AG04450 (cell line): ENCODE results near the gene PRB4. TPM values are rescaled to one million over a fixed set of nuclear protein-coding genes. Genes with fewer than 3 reads are reported as not detected.
A peak's percentile ranks its signal among the peaks of the same experiment; 100 is the strongest.
"Not testable (repeated sequence)": the region's sequence is repeated elsewhere in the genome, so short reads cannot be mapped to it uniquely, and the experiment has no call there.

Source experiments
- CTCF ChIA-PET: fragments of 300-600, 350-600 bp; formaldehyde crosslinking; extraction: SDS; loops from one replicate; lab custom pipeline; 2022; ENCODE audit warnings: antibody characterized with exemption, inconsistent platforms; lab: Charles Lee
- POLR2A ChIA-PET: fragments of 350-600 bp; formaldehyde crosslinking; extraction: SDS; loops from one replicate; lab custom pipeline; 2021; ENCODE audit warnings: antibody characterized with exemption, inconsistent platforms; lab: Yijun Ruan, JAX
- DNase-seq: peaks from one replicate; pipeline ENCODE4 v3.0.0-alpha.2; 2011; ENCODE audit warnings: low read depth, low spot score
- H3K27ac ChIP-seq: one replicate; pipeline ENCODE4 v1.5.1; 2012; ENCODE audit warnings: low read depth, low read length, control low read depth
- H3K27me3 ChIP-seq: one replicate; pipeline ENCODE4 v1.6.0; 2012; ENCODE audit warnings: low read length; ENCODE audit not compliant: control insufficient read depth, insufficient read depth
- H3K4me3 ChIP-seq: 2 replicates; pipeline ENCODE4 v1.5.1; 2011; ENCODE audit warnings: mild to moderate bottlenecking, low read depth, low read length, control low read depth
- H3K9me3 ChIP-seq: 2 replicates; pipeline ENCODE4 v1.5.1; 2012; ENCODE audit warnings: low read length; ENCODE audit not compliant: control insufficient read depth, insufficient read depth
- CTCF ChIP-seq: IDR thresholded peaks from 2 replicates; pipeline ENCODE4 v1.5.1; 2011; ENCODE audit warnings: low read depth, low read length, control low read depth, inconsistent platforms
- polyA minus RNA-seq: library from RNA; depleted of rRNA, polyadenylated mRNA; stranded (reverse); fragments of >200 nt; gene quantifications from 2 replicates; pipeline ENCODE4 v1.2.3, GENCODE V29; 2011; rRNA and poly(A)+ RNA removed
- polyA plus RNA-seq: library from polyadenylated mRNA; depleted of rRNA; stranded (reverse); fragments of >200 nt; gene quantifications from 2 replicates; pipeline ENCODE4 v1.2.3, GENCODE V29; 2011; rRNA removed

Gene PRB4
- polyA plus RNA-seq (not detected in 2 replicates), polyA minus RNA-seq (not detected in 2 replicates)

- H3K27ac ChIP-seq = no peak within 1 kb of the TSS
- ChIA-PET CTCF (no interaction called here), POLR2A (no interaction called here)
- no peak for DNase-seq
- H3K9me3 ChIP-seq = no peaks in the 10 kb centered on the region
- no peak within 1 kb of the TSS for H3K4me3 ChIP-seq
- TF ChIP-seq CTCF = no peak
- H3K27me3 ChIP-seq = no peaks in the 10 kb centered on the region
Measured at GRCh38 chr12:11310336-11310735, at the start of gene PRB4. Gene PRB4, minus strand, starts transcription at chr12:11310436. Its CDS starts 38 bp downstream, at chr12:11310398.

- H3K27me3 ChIP-seq, POLR2A ChIA-PET, H3K4me3 ChIP-seq, H3K9me3 ChIP-seq, DNase-seq, CTCF ChIA-PET, H3K27ac ChIP-seq: not testable (repeated sequence)
Measured at GRCh38 chr12:11351736-11352135, 41.5 kb upstream of the PRB4 start.

GRCh38 chr12:11348439-11348838 is 38.2 kb upstream of the PRB4 start:
- no peak for DNase-seq
- POLR2A ChIA-PET = no interaction called here
- Histone ChIP-seq H3K27ac (no peak overlapping the region), H3K9me3 (no peaks in the 10 kb centered on the region), H3K4me3 (no peak overlapping the region), H3K27me3 (no peaks in the 10 kb centered on the region)
- TF ChIP-seq CTCF = no peak
- CTCF ChIA-PET = no interaction called here

GRCh38 chr12:11347810-11348209 is 37.6 kb upstream of the PRB4 start:
- Histone ChIP-seq H3K27me3 (no peaks in the 10 kb centered on the region), H3K9me3 (no peaks in the 10 kb centered on the region), H3K27ac (no peak overlapping the region), H3K4me3 (no peak overlapping the region)
- no peak for DNase-seq
- POLR2A ChIA-PET = no interaction called here
- CTCF ChIA-PET = no interaction called here
- TF ChIP-seq CTCF = peak; percentile 5; the same call in 1 of the 2 replicates

GRCh38 chr12:11344500-11344899 is 34.3 kb upstream of the PRB4 start:
- POLR2A ChIA-PET = no interaction called here
- no peaks in the 10 kb centered on the region for H3K9me3 ChIP-seq
- H3K27me3 ChIP-seq = no peaks in the 10 kb centered on the region
- H3K27ac ChIP-seq = no peak overlapping the region
- TF ChIP-seq CTCF = no peak
- H3K4me3 ChIP-seq = no peak overlapping the region
- CTCF ChIA-PET = no interaction called here
- DNase-seq = no peak

- Histone ChIP-seq H3K9me3 (no peaks in the 10 kb centered on the region), H3K4me3 (no peak overlapping the region), H3K27ac (no peak overlapping the region), H3K27me3 (no peaks in the 10 kb centered on the region)
- POLR2A ChIA-PET = no interaction called here
- TF ChIP-seq CTCF = no peak
- CTCF ChIA-PET = no interaction called here
- DNase-seq = no peak
Measured at GRCh38 chr12:11324426-11324825, 14.2 kb upstream of the PRB4 start.
